GM10248 (cell line): ENCODE data around the gene BRSK2.

Experiments used
- CTCF ChIA-PET: fragments of 300-600 bp; sonication (Branson Sonifier 250); formaldehyde crosslinking; extraction: SDS; loops from one replicate; lab custom pipeline; 2021; ENCODE audit warnings: antibody characterized with exemption; lab: Yijun Ruan, JAX
- POLR2A ChIA-PET: fragments of 350-650 bp; sonication (Branson Sonifier 250); formaldehyde crosslinking; extraction: SDS; loops from one replicate; lab custom pipeline; 2020; ENCODE audit warnings: antibody characterized with exemption; lab: Yijun Ruan, JAX
- DNase-seq: peaks from one replicate; pipeline ENCODE4 v3.0.0; 2012; ENCODE audit errors: extremely low spot score
- CTCF ChIP-seq: IDR thresholded peaks from 2 replicates; pipeline ENCODE4 v1.5.1; 2012; ENCODE audit warnings: mild to moderate bottlenecking, low read depth; ENCODE audit errors: extremely low read depth, missing control alignments, control extremely low read depth

The BRSK2 gene

DNA sequence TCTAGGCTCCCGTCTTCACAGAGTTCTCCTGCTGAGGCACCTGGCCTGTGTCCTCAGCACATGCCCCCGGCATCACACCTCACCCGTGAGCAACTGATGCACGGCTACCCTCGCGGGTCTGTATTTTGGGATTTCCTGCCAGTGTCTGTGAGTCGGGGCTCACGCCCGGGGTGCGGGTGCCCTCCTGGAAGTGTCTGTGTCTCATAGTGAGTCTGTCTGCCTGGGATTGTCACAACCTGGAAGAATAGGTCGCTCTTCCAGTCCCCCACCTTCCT, 11.4 kb downstream of the BRSK2 start:
- ChIA-PET POLR2A (no interaction called here), CTCF (no interaction called here)
- DNase-seq: no peak

GRCh38 chr11:1401656-1402221, 12.0 kb downstream of the BRSK2 start:
- CTCF ChIA-PET: no interaction called here
- POLR2A ChIA-PET: no interaction called here
- peak; percentile 77 for DNase-seq
- TF ChIP-seq CTCF: no peak

More for the DNA sequence above, 11.4 kb downstream of the BRSK2 start:
- no peak for TF ChIP-seq CTCF

- no peak for DNase-seq
- TF ChIP-seq CTCF: no peak
- ChIA-PET POLR2A (no interaction called here), CTCF (no interaction called here)
Observed at GRCh38 chr11:1402355-1403077, 12.8 kb downstream of the BRSK2 start.

DNA sequence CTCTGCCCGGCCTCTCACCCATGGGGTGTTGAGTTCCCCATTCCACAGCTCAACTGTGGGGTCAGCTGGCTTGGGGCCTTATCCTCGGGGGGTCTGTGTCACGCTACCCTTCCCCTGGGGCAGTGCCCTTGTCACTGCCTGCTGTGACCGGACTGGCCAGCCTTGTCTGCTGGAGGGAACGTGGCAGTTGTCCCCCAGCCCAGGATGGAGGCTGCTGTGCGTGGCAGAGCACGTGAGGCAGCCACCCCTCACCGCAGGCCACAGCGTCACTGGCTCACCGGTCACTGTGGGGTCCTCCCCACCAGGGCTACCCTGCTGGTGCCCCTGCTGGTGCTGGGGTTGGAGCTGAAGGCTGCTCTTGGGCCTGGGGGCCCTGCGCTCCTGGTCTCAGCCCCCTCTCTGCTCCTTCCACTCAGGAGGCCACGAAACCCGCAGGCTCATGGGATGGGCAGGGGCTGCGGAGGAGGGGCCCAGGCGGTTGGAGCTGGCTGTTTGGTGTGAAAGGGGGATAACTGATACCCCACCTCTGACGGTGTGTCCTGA, 13.4 kb downstream of the BRSK2 start:
- CTCF ChIA-PET: no interaction called here
- POLR2A ChIA-PET: no interaction called here
- DNase-seq: no peak
- no peak for TF ChIP-seq CTCF

DNA sequence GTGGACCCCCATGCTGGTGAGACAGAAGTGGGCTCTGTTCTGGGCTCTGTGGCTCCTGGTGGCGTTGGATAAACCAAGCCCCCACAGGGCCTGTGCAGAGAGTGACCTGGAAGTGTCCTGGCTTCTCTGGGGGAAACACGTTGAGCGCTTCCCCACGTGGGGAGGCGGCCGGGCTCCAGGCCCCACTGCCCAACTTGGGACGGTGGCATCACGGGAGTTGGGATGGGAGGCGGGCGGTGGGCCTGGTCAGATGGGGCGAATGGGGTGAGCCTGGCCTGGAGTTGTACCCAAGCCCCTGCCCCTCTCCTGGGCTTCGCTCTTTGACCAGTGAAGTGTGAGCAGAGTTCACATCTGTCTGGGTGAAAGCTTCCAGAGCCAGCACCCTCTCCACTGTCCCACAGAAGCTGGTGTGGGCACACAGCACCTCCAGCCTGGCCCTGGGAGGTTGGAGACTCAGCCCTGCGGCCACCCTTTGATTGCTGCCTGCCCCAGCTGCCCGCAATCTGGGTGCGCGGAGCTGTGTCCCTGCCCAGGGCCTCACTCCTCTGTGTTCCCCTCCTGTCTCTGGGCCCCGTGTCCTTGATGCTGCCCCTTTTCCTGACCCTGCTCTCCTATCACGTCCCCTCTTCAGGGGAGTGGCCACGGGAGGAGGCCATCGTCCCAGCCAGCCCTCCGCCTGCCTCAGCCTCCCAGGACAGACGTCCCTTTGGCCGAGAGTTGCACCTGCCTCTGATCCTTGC, 14.2 kb downstream of the BRSK2 start:
- DNase-seq: no peak
- ChIA-PET CTCF (no interaction called here), POLR2A (no interaction called here)
- TF ChIP-seq CTCF: no peak

DNA sequence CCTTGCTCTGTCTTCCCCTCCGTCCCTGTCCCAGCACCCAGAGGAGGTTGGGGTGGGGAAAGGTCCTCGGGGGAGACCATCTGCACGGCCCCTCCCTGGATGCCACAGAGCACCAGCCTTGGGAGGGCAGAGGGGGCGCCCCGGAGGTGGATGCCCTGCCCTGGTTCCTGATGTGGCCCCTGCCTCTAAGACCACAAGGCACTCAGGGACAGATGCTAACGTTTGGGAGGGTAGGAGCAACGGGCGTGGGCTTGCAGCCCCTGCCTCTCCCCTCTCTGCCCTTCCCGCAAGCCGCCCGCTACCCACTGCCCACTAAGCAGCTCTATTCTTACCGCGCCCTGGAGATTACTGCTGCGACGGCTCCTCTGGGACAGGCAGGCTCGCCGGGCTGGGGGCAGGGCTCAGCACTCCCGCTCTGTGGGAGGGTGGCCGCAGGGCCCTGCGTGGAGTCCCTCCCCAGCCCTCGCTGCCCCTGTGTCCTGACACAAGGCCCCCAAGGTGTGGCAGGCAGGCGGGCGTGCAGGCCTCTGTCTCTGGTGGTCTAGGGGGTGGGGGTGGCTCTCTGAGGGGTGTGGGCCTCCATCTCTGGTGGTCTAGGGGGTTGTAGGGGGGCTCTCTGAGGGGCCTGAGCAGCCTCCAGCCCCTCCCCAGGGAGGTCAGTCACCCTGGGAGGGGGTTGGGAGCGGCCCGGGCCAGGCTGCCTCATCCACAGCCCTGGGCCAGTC, 14.9 kb downstream of the BRSK2 start:
- POLR2A ChIA-PET: no interaction called here
- DNase-seq: no peak
- CTCF ChIA-PET: no interaction called here
- TF ChIP-seq CTCF: no peak
